ENCODE results near the gene EIF4H. TPM values are rescaled to one million over a fixed set of nuclear protein-coding genes. Genes with fewer than 3 reads are reported as not detected.

EIF4H gene
- total RNA-seq, 4 donors from 2014 or later = 146 to 204 (median 187) TPM

DNA sequence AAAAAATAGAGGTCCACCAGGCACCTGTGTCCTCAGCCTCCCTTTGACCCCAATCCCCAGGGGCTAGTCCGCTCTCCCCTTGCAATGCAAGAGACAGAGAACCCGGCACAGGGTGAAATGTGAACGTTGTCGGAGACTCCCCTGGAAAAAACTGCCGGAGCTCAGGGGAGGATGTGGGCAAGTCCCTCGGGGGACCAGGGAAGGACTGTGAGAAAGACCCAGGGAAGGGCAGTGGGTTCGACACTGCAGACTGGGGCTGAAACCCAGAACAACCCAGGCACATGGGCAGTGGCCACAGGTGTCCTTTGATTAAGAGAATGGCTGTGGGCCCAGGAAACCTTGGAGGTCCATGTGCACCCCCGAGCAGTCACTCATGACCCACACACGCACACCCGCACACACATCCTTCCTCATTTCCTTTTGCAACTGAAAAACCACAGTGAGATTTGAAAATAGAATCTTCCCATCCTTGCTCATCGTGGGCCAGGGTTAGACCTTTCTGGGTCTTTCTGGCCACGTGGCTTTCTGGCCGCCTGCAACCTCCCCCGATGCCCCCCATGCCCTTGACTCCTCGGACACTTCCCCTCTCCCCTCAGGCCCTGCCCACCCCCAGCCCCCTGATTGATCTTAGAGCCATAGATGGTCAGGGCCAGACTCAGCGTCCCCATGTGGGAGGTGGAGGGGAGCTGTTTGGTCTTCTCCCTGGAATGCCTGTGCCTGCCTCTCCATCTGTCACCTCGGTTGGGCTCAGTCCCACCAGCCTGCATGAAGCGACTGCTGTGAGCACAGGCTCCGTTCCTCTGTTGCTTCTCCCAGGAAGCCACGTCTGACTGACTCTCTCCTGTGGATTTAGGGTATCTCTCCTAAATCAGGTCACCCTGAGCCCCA, 43.5 kb downstream of the EIF4H start:
- TF ChIP-seq CTCF (IDR thresholded peaks at IDR 0.05; ENCODE audit: low read depth) = no peak

GRCh38 chr7:74218343-74218698, 44.2 kb downstream of the EIF4H start:
- TF ChIP-seq CTCF (IDR thresholded peaks at IDR 0.05; ENCODE audit: low read depth) = no peak

- no peak for TF ChIP-seq CTCF (IDR thresholded peaks at IDR 0.05; ENCODE audit: low read depth)
Measured at GRCh38 chr7:74219416-74219815, 45.3 kb downstream of the EIF4H start.

GRCh38 chr7:74220229-74220628, 46.1 kb downstream of the EIF4H start:
- no peak for TF ChIP-seq CTCF (IDR thresholded peaks at IDR 0.05; ENCODE audit: low read depth)

GRCh38 chr7:74221713-74222112, 47.6 kb downstream of the EIF4H start:
- no peak for TF ChIP-seq CTCF (IDR thresholded peaks at IDR 0.05; ENCODE audit: low read depth)

DNA sequence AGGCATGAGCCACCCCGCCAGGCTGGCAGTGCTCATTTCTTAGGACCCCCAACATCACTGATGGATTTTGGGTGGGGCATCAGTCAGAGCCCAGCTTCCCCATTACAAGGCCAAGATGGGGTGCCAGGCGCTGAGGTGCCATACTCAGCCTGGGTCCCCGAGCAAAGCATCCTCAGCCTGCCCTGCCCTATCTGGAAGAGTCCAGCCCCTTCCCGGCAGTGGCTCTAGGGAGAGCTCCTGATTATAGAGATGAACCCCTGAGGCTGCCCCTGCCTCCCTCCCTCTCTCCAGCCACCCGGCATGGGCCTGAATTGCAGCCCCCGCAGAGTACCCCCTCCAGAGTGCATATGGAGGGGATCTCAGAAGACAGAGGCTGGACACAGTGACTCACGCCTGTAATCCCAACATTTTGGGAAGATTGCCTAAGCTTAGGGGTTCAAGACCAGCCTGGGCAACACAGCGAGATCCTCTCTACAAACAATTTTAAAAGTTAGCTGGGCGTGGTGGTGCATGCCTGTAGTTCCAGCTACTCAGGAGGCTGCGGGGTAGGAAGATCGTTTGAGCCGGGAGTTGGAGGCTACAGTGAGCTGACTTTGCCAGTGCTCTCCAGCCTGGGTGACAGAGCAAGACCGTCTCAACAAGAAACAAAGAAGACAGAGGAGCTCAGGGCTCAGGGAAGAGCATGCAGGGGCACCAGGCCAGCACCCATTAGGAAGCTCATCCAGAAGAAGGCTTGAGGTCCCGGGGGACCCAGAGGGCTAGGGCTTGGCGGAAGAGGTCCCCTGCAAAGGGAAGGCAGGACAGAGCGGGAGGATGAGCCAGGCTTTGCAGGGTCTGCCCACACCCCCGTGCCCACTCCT, 48.9 kb downstream of the EIF4H start:
- TF ChIP-seq CTCF (IDR thresholded peaks at IDR 0.05; ENCODE audit: low read depth) = no peak

Data from subcutaneous adipose tissue (tissue), 4 donors.